DOHH2 (cell line): ENCODE results near the gene LRCH1.

Experiments
- CTCF ChIP-seq: fragments of 200-600 bp; sonication (generic); IDR thresholded peaks from one replicate; pipeline ENCODE4 v1.5.1; 2014; ENCODE audit warnings: antibody characterized with exemption, mild to moderate bottlenecking, low read depth, low read length; ENCODE audit not compliant: poor library complexity, severe bottlenecking
- EZH2phosphoT487 ChIP-seq: fragments of 200-600 bp; sonication (generic); IDR thresholded peaks from 2 replicates; pipeline ENCODE4 v1.6.1; 2017; ENCODE audit warnings: borderline replicate concordance, mild to moderate bottlenecking, antibody characterized with exemption, low read length, moderate library complexity, mixed read lengths

- TF ChIP-seq CTCF (no peak), EZH2phosphoT487 (no peak)
Observed at GRCh38 chr13:46663206-46664037, 110.5 kb downstream of the LRCH1 start.
